ENCODE results near the gene VDAC1. TPM values are rescaled to one million over a fixed set of nuclear protein-coding genes. Genes with fewer than 3 reads are reported as not detected.
"Not testable (repeated sequence)": the region's sequence is repeated elsewhere in the genome, so short reads cannot be mapped to it uniquely, and the experiment has no call there.

The VDAC1 gene
- total RNA-seq, 1 donor from 2014 or later, result 501 TPM

- TF ChIP-seq, protein P1, sequence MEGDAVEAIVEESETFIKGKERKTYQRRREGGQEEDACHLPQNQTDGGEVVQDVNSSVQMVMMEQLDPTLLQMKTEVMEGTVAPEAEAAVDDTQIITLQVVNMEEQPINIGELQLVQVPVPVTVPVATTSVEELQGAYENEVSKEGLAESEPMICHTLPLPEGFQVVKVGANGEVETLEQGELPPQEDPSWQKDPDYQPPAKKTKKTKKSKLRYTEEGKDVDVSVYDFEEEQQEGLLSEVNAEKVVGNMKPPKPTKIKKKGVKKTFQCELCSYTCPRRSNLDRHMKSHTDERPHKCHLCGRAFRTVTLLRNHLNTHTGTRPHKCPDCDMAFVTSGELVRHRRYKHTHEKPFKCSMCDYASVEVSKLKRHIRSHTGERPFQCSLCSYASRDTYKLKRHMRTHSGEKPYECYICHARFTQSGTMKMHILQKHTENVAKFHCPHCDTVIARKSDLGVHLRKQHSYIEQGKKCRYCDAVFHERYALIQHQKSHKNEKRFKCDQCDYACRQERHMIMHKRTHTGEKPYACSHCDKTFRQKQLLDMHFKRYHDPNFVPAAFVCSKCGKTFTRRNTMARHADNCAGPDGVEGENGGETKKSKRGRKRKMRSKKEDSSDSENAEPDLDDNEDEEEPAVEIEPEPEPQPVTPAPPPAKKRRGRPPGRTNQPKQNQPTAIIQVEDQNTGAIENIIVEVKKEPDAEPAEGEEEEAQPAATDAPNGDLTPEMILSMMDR (IDR thresholded peaks at IDR 0.05; ENCODE audit: borderline replicate concordance), result no peak
- H3K4me3 ChIP-seq, result no peak overlapping the region
- no peaks in the 10 kb centered on the region for H3K36me3 ChIP-seq
- H3K9me3 ChIP-seq (replicated peaks), result no peaks in the 10 kb centered on the region
- no peak for DNase-seq
- intact Hi-C loops (cut with micrococcal nuclease), result no loop called here
- H3K27ac ChIP-seq (replicated peaks), result no peak overlapping the region
- no peaks in the 10 kb centered on the region for H3K27me3 ChIP-seq (ENCODE audit: low read depth)
- peaks cover 14% of the 10 kb centered on the region for H3K4me1 ChIP-seq
Measured at GRCh38 chr5:133939668-133940067, 65.1 kb downstream of the VDAC1 start.

GRCh38 chr5:133938929-133939328, 65.8 kb downstream of the VDAC1 start:
- Histone ChIP-seq H3K4me1 (peaks cover 14% of the 10 kb centered on the region), H3K9me3 (replicated peaks) (no peaks in the 10 kb centered on the region), H3K36me3 (no peaks in the 10 kb centered on the region), H3K4me3 (no peak overlapping the region), H3K27ac (replicated peaks) (no peak overlapping the region), H3K27me3 (ENCODE audit: low read depth) (no peaks in the 10 kb centered on the region)
- intact Hi-C loops (cut with micrococcal nuclease), result no loop called here
- TF ChIP-seq, protein P1 (IDR thresholded peaks at IDR 0.05; ENCODE audit: borderline replicate concordance), result no peak
- DNase-seq, result no peak

- TF ChIP-seq, protein P1 (IDR thresholded peaks at IDR 0.05; ENCODE audit: borderline replicate concordance), result no peak
- Histone ChIP-seq H3K9me3 (replicated peaks) (no peaks in the 10 kb centered on the region), H3K36me3 (no peaks in the 10 kb centered on the region), H3K27ac (replicated peaks) (no peak overlapping the region), H3K4me3 (no peak overlapping the region), H3K27me3 (ENCODE audit: low read depth) (no peaks in the 10 kb centered on the region), H3K4me1 (peaks cover 13% of the 10 kb centered on the region)
- DNase-seq, result no peak
- intact Hi-C loops (cut with micrococcal nuclease), result no loop called here
Measured at GRCh38 chr5:133938039-133938821, 66.5 kb downstream of the VDAC1 start.

DNA sequence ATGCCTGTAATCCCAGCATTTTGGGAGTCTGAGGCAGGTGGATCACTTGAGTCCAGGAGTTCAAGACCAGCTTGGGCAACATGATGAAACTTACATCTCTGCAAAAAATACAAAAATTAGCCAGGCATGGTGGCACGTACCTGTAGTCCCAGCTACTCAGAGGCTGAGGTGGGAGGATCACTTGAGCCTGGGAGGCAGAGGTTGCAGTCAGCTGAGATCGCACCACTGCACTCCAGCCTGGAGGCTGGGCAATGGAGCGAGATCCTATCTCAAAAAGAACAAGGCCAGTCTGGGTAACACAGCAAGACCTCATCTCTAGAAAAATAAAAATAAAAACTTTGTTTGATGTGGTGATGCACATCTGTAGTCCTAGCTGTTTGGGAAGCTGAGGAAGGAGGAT, 67.1 kb downstream of the VDAC1 start:
- intact Hi-C loops (cut with micrococcal nuclease); H3K9me3 ChIP-seq (replicated peaks); DNase-seq: not testable (repeated sequence)

DNA sequence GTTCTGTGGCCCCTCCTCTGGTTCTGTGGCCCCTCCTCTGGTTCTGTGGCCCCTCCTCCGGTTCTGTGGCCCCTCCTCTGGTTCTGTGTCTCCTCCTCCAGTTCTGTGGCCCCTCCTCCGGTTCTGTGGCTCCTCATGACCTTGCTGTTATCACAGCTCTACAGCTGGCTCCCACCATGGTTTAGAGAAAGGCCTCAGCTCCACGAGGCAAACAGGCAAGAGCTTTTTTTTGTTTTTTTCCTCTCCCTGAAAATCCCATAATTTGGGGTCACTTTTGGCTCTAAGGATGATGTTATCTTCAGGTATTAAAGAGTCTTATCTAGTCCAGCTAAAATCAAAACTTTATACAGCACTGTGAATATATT, 68.1 kb downstream of the VDAC1 start:
- Histone ChIP-seq H3K36me3 (no peaks in the 10 kb centered on the region), H3K4me3 (no peak overlapping the region), H3K27ac (replicated peaks) (no peak overlapping the region), H3K27me3 (ENCODE audit: low read depth) (no peaks in the 10 kb centered on the region), H3K4me1 (peaks cover 15% of the 10 kb centered on the region), H3K9me3 (replicated peaks) (no peaks in the 10 kb centered on the region)
- TF ChIP-seq, protein P1 (IDR thresholded peaks at IDR 0.05; ENCODE audit: borderline replicate concordance), result no peak
- DNase-seq, result no peak
- intact Hi-C loops (cut with micrococcal nuclease), result no loop called here

More for the DNA sequence above, 67.1 kb downstream of the VDAC1 start:
- not testable (repeated sequence) for H3K27ac ChIP-seq (replicated peaks); H3K4me3 ChIP-seq; H3K36me3 ChIP-seq; H3K27me3 ChIP-seq (ENCODE audit: low read depth)
- H3K4me1 ChIP-seq, result peaks cover 15% of the 10 kb centered on the region

GRCh38 chr5:133935991-133936650, 68.7 kb downstream of the VDAC1 start:
- DNase-seq; H3K9me3 ChIP-seq (replicated peaks); H3K36me3 ChIP-seq; intact Hi-C loops (cut with micrococcal nuclease); H3K27me3 ChIP-seq (ENCODE audit: low read depth); H3K4me3 ChIP-seq; H3K27ac ChIP-seq (replicated peaks): not testable (repeated sequence)
- H3K4me1 ChIP-seq, result peaks cover 15% of the 10 kb centered on the region
